Activated B cell treated with CpG ODN at 0.5 μM for 24 hours (primary cell): ENCODE data around the gene ONECUT1. TPM values are rescaled to one million over a fixed set of nuclear protein-coding genes. Genes with fewer than 3 reads are reported as not detected.

Source experiments
- ATAC-seq: fragments of 200-7000 bp; cut with Tn5 transposase; one replicate; pipeline ENCODE4 v1.10.0; 2021; ENCODE audit warnings: low read depth, mild to moderate bottlenecking, moderate library complexity
- CTCF ChIA-PET: fragments of 350-600 bp; sonication (Branson Sonifier 250); formaldehyde crosslinking; loops from one replicate; lab custom pipeline; 2021; ENCODE audit warnings: antibody characterized with exemption; lab: Charles Lee
- POLR2A ChIA-PET: fragments of 350-600 bp; sonication (Branson Sonifier 250); formaldehyde crosslinking; loops from one replicate; lab custom pipeline; 2021; ENCODE audit warnings: antibody characterized with exemption; lab: Charles Lee
- DNase-seq: peaks from one replicate; pipeline ENCODE4 v3.0.0; 2022
- H3K27ac Mint-ChIP-seq: one replicate; pipeline ENCODE4 v1.8.0; 2020; ENCODE audit warnings: mixed read lengths
- H3K27me3 Mint-ChIP-seq: one replicate; pipeline ENCODE4 v1.8.0; 2021; ENCODE audit warnings: mixed read lengths
- H3K36me3 Mint-ChIP-seq: one replicate; pipeline ENCODE4 v1.8.0; 2021; ENCODE audit warnings: low read depth, mixed read lengths
- H3K4me1 Mint-ChIP-seq: one replicate; pipeline ENCODE4 v1.8.0; 2021; ENCODE audit warnings: mixed read lengths
- H3K4me3 Mint-ChIP-seq: one replicate; pipeline ENCODE4 v1.8.0; 2020; ENCODE audit warnings: mild to moderate bottlenecking, mixed read lengths
- H3K9me3 Mint-ChIP-seq: one replicate; pipeline ENCODE4 v1.8.0; 2020; ENCODE audit warnings: mixed read lengths
- intact Hi-C: fragments of 100-400 bp; cut with micrococcal nuclease; formaldehyde crosslinking; loops from one replicate; pipeline ENCODE4 v1.15.1; 2024
- total RNA-seq: library from RNA; stranded (reverse); gene quantifications from 2 replicates; pipeline ENCODE4 v1.2.3, GENCODE V29; 2022
- TF ChIP-seq, protein P1 (sequence below): fragments of 200-600 bp; IDR thresholded peaks from one replicate; pipeline ENCODE4 v1.8.0; 2022; ENCODE audit warnings: antibody characterized with exemption, mild to moderate bottlenecking

The ONECUT1 gene
- total RNA-seq, 1 donor from 2014 or later = 0.44 TPM

DNA sequence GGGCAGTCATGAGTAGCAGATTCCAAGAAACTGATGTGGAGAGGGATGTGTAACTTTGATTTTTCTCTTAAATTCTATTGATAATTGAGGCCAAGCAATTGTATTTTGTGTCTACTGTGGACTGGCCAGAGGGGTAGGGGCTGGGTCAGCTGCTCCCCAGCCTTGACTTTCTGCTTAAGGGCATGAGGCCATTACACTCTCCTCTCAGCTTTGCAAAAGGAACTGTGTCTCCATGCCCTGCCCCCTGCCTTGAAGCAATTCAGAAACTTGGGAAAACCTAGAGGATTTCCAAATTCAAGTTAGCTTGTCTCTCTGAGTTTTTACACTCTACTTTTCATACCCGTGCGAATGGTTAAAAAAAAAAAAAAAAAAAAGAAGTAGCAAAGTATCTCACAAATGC is 38.6 kb downstream of the ONECUT1 start:
- H3K36me3 Mint-ChIP-seq = no peaks in the 10 kb centered on the region
- TF ChIP-seq, protein P1, sequence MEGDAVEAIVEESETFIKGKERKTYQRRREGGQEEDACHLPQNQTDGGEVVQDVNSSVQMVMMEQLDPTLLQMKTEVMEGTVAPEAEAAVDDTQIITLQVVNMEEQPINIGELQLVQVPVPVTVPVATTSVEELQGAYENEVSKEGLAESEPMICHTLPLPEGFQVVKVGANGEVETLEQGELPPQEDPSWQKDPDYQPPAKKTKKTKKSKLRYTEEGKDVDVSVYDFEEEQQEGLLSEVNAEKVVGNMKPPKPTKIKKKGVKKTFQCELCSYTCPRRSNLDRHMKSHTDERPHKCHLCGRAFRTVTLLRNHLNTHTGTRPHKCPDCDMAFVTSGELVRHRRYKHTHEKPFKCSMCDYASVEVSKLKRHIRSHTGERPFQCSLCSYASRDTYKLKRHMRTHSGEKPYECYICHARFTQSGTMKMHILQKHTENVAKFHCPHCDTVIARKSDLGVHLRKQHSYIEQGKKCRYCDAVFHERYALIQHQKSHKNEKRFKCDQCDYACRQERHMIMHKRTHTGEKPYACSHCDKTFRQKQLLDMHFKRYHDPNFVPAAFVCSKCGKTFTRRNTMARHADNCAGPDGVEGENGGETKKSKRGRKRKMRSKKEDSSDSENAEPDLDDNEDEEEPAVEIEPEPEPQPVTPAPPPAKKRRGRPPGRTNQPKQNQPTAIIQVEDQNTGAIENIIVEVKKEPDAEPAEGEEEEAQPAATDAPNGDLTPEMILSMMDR = no peak
- intact Hi-C loops = no loop called here
- POLR2A ChIA-PET = interaction anchor here (0.6 kb wide), 1 partner anchor 28 kb away, joined by 6 read pairs; no protein-coding TSS in a partner anchor
- H3K27ac Mint-ChIP-seq = no peak overlapping the region
- no peaks in the 10 kb centered on the region for H3K9me3 Mint-ChIP-seq
- CTCF ChIA-PET = no interaction called here
- no peak overlapping the region for H3K4me3 Mint-ChIP-seq
- ATAC-seq (no peak), DNase-seq (no peak)
- H3K4me1 Mint-ChIP-seq = peaks cover 11% of the 10 kb centered on the region
- peaks cover 14% of the 10 kb centered on the region for H3K27me3 Mint-ChIP-seq

DNA sequence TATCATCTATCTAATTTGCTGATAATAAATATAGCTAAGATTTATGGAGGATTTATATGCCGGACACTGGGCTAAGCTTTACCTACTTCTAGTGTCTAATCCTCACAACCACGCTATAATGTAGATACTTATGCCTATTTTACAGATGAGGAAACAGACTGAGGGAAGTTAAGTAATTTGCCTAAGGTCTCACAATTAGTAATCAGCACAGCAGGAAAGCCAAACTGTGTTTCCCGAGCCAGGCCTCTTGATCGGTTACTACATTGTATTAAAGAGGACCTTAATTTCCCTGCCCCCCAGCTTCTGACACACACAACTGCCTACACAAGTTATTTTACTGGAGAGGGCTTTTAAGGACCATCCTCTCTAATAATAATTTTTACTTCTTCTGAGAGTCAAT is 40.9 kb downstream of the ONECUT1 start:
- ChIA-PET CTCF (no interaction called here), POLR2A (interaction anchor here (1.8 kb wide), 1 partner anchor 778 kb away, joined by 3 read pairs; the partner anchor contains the start of gene LEO1)
- H3K27me3 Mint-ChIP-seq = peaks cover 4% of the 10 kb centered on the region
- H3K27ac Mint-ChIP-seq = no peak overlapping the region
- intact Hi-C loops = no loop called here
- peaks cover 11% of the 10 kb centered on the region for H3K4me1 Mint-ChIP-seq
- DNase-seq (no peak), ATAC-seq (peak; percentile 89)
- no peaks in the 10 kb centered on the region for H3K9me3 Mint-ChIP-seq
- TF ChIP-seq, protein P1 = no peak
- H3K36me3 Mint-ChIP-seq = no peaks in the 10 kb centered on the region
- H3K4me3 Mint-ChIP-seq = no peak overlapping the region

DNA sequence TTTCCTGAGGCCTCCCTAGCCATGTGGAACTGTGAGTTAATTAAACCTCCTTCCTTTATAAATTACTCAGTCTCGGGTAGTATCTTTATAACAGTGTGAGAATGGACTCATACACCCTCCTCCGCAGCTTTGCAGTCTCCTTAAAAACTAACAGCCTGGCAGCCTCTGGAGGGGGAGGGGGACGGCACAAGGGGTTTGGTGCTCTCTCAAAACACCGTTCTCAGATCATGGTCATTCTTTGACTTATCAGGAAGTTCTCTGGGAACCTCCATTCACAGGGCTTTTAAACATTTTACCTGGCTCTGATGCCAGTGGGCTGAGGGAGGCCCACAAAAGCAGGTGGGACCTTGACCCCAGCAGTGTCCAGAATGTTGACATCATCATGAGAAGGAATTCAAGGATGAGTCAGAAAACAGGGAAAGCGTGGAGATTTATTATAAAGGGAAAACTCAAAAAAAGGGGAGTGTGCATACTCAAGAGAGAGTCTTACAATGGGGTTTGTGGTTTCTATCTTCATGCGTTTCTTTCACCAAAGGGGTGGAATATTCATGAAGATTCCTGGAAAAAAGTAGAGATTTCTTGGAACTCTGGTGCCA is 43.9 kb downstream of the ONECUT1 start:
- Mint-ChIP-seq H3K9me3 (no peaks in the 10 kb centered on the region), H3K36me3 (no peaks in the 10 kb centered on the region), H3K4me1 (peaks cover 11% of the 10 kb centered on the region), H3K4me3 (no peak overlapping the region), H3K27me3 (no peaks in the 10 kb centered on the region), H3K27ac (no peak overlapping the region)
- ChIA-PET CTCF (no interaction called here), POLR2A (no interaction called here)
- no peak for DNase-seq
- no peak for ATAC-seq
- intact Hi-C loops = no loop called here
- TF ChIP-seq, protein P1 = no peak

DNA sequence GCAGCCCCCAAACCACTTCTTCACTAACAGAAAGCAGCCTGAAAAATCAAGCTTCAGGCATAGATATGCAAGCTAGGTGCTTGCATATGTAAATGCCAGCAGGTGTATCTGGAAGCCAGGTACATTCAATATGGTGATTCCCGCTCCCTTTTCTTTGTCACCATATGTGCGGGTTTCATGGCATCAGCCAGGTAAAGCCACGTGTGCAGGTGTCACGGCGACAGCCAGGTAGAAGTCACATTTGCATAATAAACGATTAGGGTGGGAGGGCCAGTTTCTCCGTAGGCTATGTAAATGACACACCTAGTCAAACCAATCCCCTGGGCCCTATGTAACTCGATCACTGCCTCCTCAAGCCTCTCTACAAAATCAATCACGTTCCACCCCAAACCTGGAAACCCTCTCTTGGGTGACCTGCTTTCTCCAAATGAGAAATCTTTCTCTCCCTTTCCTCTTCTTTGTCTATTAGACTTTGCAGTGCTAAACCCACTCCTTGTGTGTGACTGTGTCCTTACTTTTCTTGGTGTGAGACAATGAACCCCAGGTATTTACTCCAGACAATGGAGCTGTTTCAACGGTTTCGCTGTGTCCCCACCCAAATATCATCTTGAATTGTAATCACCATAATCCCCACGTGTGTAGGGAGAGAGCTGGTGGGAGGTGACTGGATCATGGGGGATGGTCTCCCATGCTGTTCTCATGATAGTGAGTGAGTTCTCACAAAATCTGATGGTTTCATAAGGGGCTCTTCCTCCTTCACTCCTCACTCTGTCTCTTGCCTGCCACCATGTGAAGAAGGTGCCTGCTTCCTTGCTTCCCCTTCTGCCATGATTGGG is 44.6 kb downstream of the ONECUT1 start:
- intact Hi-C loops = no loop called here
- no peaks in the 10 kb centered on the region for H3K9me3 Mint-ChIP-seq
- no peaks in the 10 kb centered on the region for H3K27me3 Mint-ChIP-seq
- no peak overlapping the region for H3K27ac Mint-ChIP-seq
- TF ChIP-seq, protein P1 = no peak
- ChIA-PET CTCF (no interaction called here), POLR2A (no interaction called here)
- peaks cover 11% of the 10 kb centered on the region for H3K4me1 Mint-ChIP-seq
- H3K36me3 Mint-ChIP-seq = no peaks in the 10 kb centered on the region
- no peak overlapping the region for H3K4me3 Mint-ChIP-seq
- ATAC-seq (no peak), DNase-seq (no peak)

DNA sequence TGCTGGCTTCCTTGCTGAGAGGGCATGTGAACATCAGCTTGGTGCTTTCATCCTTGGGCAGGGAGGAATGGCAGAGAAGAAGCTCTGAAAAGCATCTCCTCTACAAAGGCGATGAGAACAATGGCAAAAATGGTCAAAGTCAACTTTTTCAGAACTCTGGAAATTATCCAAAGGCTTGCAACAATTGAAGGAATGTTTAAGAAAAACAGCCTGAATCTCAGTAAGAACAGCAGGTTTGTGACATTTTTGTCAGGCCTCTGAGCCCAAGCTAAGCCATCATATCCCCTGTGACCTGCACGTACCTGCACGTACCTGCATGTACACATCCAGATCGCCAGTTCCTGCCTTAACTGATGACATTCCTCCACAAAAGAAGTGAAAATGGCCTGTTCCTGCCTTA is 51.8 kb downstream of the ONECUT1 start:
- intact Hi-C loops = no loop called here
- no peak overlapping the region for H3K4me3 Mint-ChIP-seq
- TF ChIP-seq, protein P1 = no peak
- no peaks in the 10 kb centered on the region for H3K9me3 Mint-ChIP-seq
- ATAC-seq (no peak), DNase-seq (no peak)
- no peaks in the 10 kb centered on the region for H3K36me3 Mint-ChIP-seq
- peaks cover 8% of the 10 kb centered on the region for H3K4me1 Mint-ChIP-seq
- ChIA-PET CTCF (interaction anchor here (1.7 kb wide), 1 partner anchor 481 kb away, joined by 11 read pairs; no protein-coding TSS in a partner anchor), POLR2A (no interaction called here)
- H3K27me3 Mint-ChIP-seq = no peaks in the 10 kb centered on the region
- H3K27ac Mint-ChIP-seq = no peak overlapping the region
